IMR-90 (cell line): ENCODE measurements around the gene SLC4A1AP. TPM values are rescaled to one million over a fixed set of nuclear protein-coding genes. Genes with fewer than 3 reads are reported as not detected.

Source experiments
- ATAC-seq: fragments of 200-7000 bp; cut with Tn5 transposase; 2 replicates; pipeline ENCODE4 v1.9.1; 2020; ENCODE audit warnings: low read depth, mild to moderate bottlenecking, moderate library complexity
- BruUV-seq: library from RNA; stranded (reverse); fragments of 400-500 nt; replicated peaks from 2 replicates; lab custom pipeline; 2021; lab: Mats Ljungman, UMichigan
- CTCF ChIA-PET: fragments of 300-600 bp; formaldehyde crosslinking; extraction: SDS; loops from one replicate; lab custom pipeline; 2021; ENCODE audit warnings: antibody characterized with exemption; lab: Yijun Ruan, JAX
- POLR2A ChIA-PET: fragments of 300-600 bp; sonication (Branson Sonifier 250); formaldehyde crosslinking; loops from one replicate; lab custom pipeline; 2022; ENCODE audit warnings: antibody characterized with exemption; ENCODE audit not compliant: unreplicated experiment; lab: Charles Lee
- DNase-seq: peaks from one replicate; pipeline ENCODE4 v3.0.0; 2013
- H2AFZ ChIP-seq: replicated peaks from 2 replicates; pipeline ENCODE3; 2013; ENCODE audit warnings: low read length, mild to moderate bottlenecking; ENCODE audit not compliant: poor library complexity
- H2AK5ac ChIP-seq: 2 replicates; pipeline ENCODE4 v1.6.1; 2013; ENCODE audit warnings: low read depth, low read length, inconsistent platforms
- H2AK9ac ChIP-seq: replicated peaks from 2 replicates; pipeline ENCODE3; 2013; ENCODE audit warnings: mild to moderate bottlenecking, low read depth, low read length, moderate library complexity; ENCODE audit not compliant: poor library complexity
- H2BK120ac ChIP-seq: 2 replicates; pipeline ENCODE4 v1.6.1; 2013; ENCODE audit warnings: low read depth, low read length, inconsistent platforms
- H2BK15ac ChIP-seq: 3 replicates; pipeline ENCODE4 v1.6.1; 2013; ENCODE audit warnings: low read depth, low read length, inconsistent platforms
- H2BK20ac ChIP-seq: 2 replicates; pipeline ENCODE4 v1.6.1; 2013; ENCODE audit warnings: low read depth, mild to moderate bottlenecking, inconsistent platforms, low read length, moderate library complexity
- H2BK5ac ChIP-seq: 2 replicates; pipeline ENCODE4 v1.6.1; 2013; ENCODE audit warnings: mild to moderate bottlenecking, low read depth, low read length, inconsistent platforms; ENCODE audit not compliant: poor library complexity, severe bottlenecking
- H3K14ac ChIP-seq: replicated peaks from 2 replicates; pipeline ENCODE4 v1.6.1; 2013; ENCODE audit warnings: low read depth, low read length, inconsistent platforms
- H3K18ac ChIP-seq: 2 replicates; pipeline ENCODE4 v1.6.1; 2013; ENCODE audit warnings: low read depth, low read length, control low read depth
- H3K23ac ChIP-seq: 2 replicates; pipeline ENCODE4 v1.6.1; 2013; ENCODE audit warnings: low read depth, low read length, inconsistent platforms
- H3K27ac ChIP-seq: 2 replicates; pipeline ENCODE4 v1.5.1; 2013; ENCODE audit warnings: mild to moderate bottlenecking, control low read depth, low read length; ENCODE audit not compliant: insufficient read depth
- H3K27me3 ChIP-seq: 2 replicates; pipeline ENCODE4 v1.6.1; 2013; ENCODE audit warnings: low read length; ENCODE audit not compliant: control insufficient read depth, insufficient read depth
- H3K36me3 ChIP-seq: 2 replicates; pipeline ENCODE4 v1.6.1; 2013; ENCODE audit warnings: low read length, mixed read lengths; ENCODE audit not compliant: control insufficient read depth, insufficient read depth
- H3K4ac ChIP-seq: 2 replicates; pipeline ENCODE4 v1.6.1; 2013; ENCODE audit warnings: low read depth, low read length, inconsistent platforms
- H3K4me1 ChIP-seq: 2 replicates; pipeline ENCODE4 v1.6.1; 2013; ENCODE audit warnings: low read length, mixed read lengths; ENCODE audit not compliant: control insufficient read depth, insufficient read depth
- H3K4me2 ChIP-seq: 2 replicates; pipeline ENCODE4 v1.6.1; 2013; ENCODE audit warnings: low read depth, mild to moderate bottlenecking, control low read depth, low read length, moderate library complexity
- H3K4me3 ChIP-seq: 2 replicates; pipeline ENCODE4 v1.5.1; 2013; ENCODE audit warnings: low read depth, mild to moderate bottlenecking, control low read depth, low read length, moderate library complexity; ENCODE audit not compliant: insufficient read depth
- H3K56ac ChIP-seq: 2 replicates; pipeline ENCODE4 v1.6.1; 2013; ENCODE audit warnings: low read length, inconsistent platforms; ENCODE audit not compliant: insufficient read depth; ENCODE audit errors: extremely low read depth
- H3K79me1 ChIP-seq, 2 experiments: 2 replicates each; pipeline ENCODE4 v1.6.1; 2013; ENCODE audit warnings: low read length in 2 of 2, inconsistent platforms in 1 of 2, low read depth in 1 of 2
- H3K9ac ChIP-seq: 2 replicates; pipeline ENCODE4 v1.6.1; 2013; ENCODE audit warnings: low read depth, low read length, control low read depth
- H3K9me1 ChIP-seq: 2 replicates; pipeline ENCODE4 v1.6.1; 2013; ENCODE audit warnings: low read length, inconsistent platforms; ENCODE audit not compliant: insufficient read depth
- H3K9me3 ChIP-seq: 2 replicates; pipeline ENCODE4 v1.6.1; 2013; ENCODE audit warnings: low read length; ENCODE audit not compliant: control insufficient read depth, insufficient read depth
- H4K20me1 ChIP-seq: 2 replicates; pipeline ENCODE4 v1.6.1; 2013; ENCODE audit warnings: low read length, inconsistent platforms; ENCODE audit not compliant: insufficient read depth
- H4K5ac ChIP-seq: 2 replicates; pipeline ENCODE4 v1.6.1; 2013; ENCODE audit warnings: mild to moderate bottlenecking, low read depth, low read length, control low read depth
- H4K8ac ChIP-seq, 2 experiments: 2 replicates each; pipeline ENCODE4 v1.6.1; 2013; ENCODE audit warnings: low read depth in 2 of 2, low read length in 2 of 2, control low read depth in 1 of 2, inconsistent platforms in 1 of 2
- H4K91ac ChIP-seq: 2 replicates; pipeline ENCODE4 v1.6.1; 2013; ENCODE audit warnings: low read depth, low read length, inconsistent platforms; ENCODE audit not compliant: insufficient read depth
- MXI1 ChIP-seq: IDR thresholded peaks from 2 replicates; pipeline ENCODE4 v1.6.1; 2012; ENCODE audit warnings: low read depth, mild to moderate bottlenecking, low read length, moderate library complexity, borderline replicate concordance
- WGBS, 2 experiments: methylation state at CpG; one replicate each; pipeline versions ENCODE4 v1.1.5 to v1.1.7; 2013; ENCODE audit warnings: missing lambda C conversion rate in 2 of 2; ENCODE audit not compliant: insufficient read length in 1 of 2; ENCODE audit errors: extremely low coverage in 2 of 2; 5-methylcytosine and 5-hydroxymethylcytosine counted together
- dilution Hi-C: fragments of 300-500 bp; cut with HindIII; formaldehyde crosslinking; loops from one replicate; pipeline ENCODE4 v1.14.3; 2018; ENCODE audit warnings: low sequenced_read_pairs; ENCODE audit not compliant: unreplicated experiment
- in situ Hi-C: fragments of 300-500 bp; cut with MboI; formaldehyde crosslinking; loops from 3 replicates; pipeline ENCODE4 v1.14.3; 2019; ENCODE audit warnings: low sequenced_read_pairs, inconsistent platforms, mixed read lengths
- intact Hi-C: fragments of 100-400 bp; cut with micrococcal nuclease; formaldehyde crosslinking; loops from 2 replicates; pipeline ENCODE4 v1.10.0; 2022
- polyA plus RNA-seq, 3 experiments: library from polyadenylated mRNA; depleted of rRNA; stranded (reverse); fragments of >200 nt; gene quantifications; 2 replicates each; pipeline ENCODE4 v1.2.3, GENCODE V29; 2012; ENCODE audit warnings: low replicate concordance in 1 of 3
- total RNA-seq: library from RNA; depleted of rRNA; stranded (reverse); fragments of >200 nt; gene quantifications from 2 replicates; pipeline ENCODE4 v1.2.3, GENCODE V29; 2012
- TF ChIP-seq, protein P1 (sequence below): fragments of 150-350 bp; IDR thresholded peaks from 2 replicates; pipeline ENCODE4 v1.6.1; 2016; ENCODE audit warnings: low read depth, mild to moderate bottlenecking, low read length, moderate library complexity, borderline replicate concordance

Gene SLC4A1AP
- total and polyA plus RNA-seq, 2 of the 4 experiments (the other 2 are of a cell fraction): 11.7 to 13.6 TPM

DNA sequence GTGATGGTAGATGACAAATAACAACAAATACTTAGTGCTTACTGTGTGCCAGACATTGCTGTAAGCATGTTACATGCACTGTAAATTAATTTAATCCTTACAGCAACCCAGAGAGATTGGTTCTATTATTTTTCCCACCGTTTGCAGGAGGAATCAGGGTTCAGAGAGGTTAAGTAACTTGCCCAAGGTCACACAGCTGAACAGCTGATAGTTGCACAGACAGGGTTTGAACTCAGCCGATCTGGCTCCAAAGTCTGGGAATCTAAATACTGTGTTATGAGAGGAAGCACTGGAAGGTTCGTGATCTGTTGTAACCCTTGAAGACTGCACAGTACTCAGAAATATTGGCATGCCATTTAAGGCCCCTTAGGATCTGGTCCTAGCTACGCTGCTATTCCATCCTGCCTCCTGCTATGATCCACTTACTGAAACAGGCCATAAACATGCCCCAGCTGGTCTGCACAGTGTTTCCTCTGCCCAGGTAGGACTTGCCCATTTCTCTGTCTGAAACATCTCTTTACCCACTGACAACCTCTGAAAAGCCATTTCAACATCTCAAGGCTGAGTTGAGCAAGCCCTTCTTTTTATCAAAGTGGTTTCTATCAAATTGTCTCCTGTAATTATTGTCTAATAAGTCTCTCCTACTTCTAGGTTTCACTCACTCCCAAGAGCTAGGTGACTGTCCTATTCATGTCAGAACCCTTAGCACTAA is 67.4 kb downstream of the SLC4A1AP start:
- H2AK5ac ChIP-seq: no peak overlapping the region
- no peak overlapping the region for H2AK9ac ChIP-seq
- DNase-seq (no peak), ATAC-seq (no peak)
- no peak overlapping the region for H3K27ac ChIP-seq
- in situ Hi-C loops: no loop called here
- no peak overlapping the region for H2BK120ac ChIP-seq
- BruUV-seq: no TSS peak
- no peak overlapping the region for H2BK15ac ChIP-seq
- CTCF ChIA-PET: no interaction called here
- H3K23ac ChIP-seq: no peak overlapping the region
- no peaks in the 10 kb centered on the region for H3K9me3 ChIP-seq
- H3K9ac ChIP-seq: no peak overlapping the region
- H4K91ac ChIP-seq: no peak overlapping the region
- H4K20me1 ChIP-seq: no peaks in the 10 kb centered on the region
- H3K4me1 ChIP-seq: peaks cover 9% of the 10 kb centered on the region
- no peak overlapping the region for H3K4ac ChIP-seq
- no peak overlapping the region for H2BK5ac ChIP-seq
- no peak for TF ChIP-seq MXI1
- TF ChIP-seq, protein P1, sequence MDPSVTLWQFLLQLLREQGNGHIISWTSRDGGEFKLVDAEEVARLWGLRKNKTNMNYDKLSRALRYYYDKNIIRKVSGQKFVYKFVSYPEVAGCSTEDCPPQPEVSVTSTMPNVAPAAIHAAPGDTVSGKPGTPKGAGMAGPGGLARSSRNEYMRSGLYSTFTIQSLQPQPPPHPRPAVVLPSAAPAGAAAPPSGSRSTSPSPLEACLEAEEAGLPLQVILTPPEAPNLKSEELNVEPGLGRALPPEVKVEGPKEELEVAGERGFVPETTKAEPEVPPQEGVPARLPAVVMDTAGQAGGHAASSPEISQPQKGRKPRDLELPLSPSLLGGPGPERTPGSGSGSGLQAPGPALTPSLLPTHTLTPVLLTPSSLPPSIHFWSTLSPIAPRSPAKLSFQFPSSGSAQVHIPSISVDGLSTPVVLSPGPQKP: no peak
- H3K79me1 ChIP-seq: no peaks in the 10 kb centered on the region
- intact Hi-C loops: no loop called here
- H3K56ac ChIP-seq: no peak overlapping the region
- H3K4me2 ChIP-seq: no peak overlapping the region
- no peak overlapping the region for H3K4me3 ChIP-seq
- no peaks in the 10 kb centered on the region for H3K36me3 ChIP-seq
- peaks cover 4% of the 10 kb centered on the region for H3K9me1 ChIP-seq
- no peaks in the 10 kb centered on the region for H3K27me3 ChIP-seq
- no peak overlapping the region for H2BK20ac ChIP-seq
- H4K5ac ChIP-seq: no peak overlapping the region
- H3K18ac ChIP-seq: no peak overlapping the region
- no peak overlapping the region for H3K14ac ChIP-seq
- POLR2A ChIA-PET: interaction anchor here (0.6 kb wide), 1 partner anchor 163 kb away, joined by 5 read pairs; no protein-coding TSS in a partner anchor
- H2AFZ ChIP-seq: no peak overlapping the region
- 88% methylated on average over 2 of the region's 4 CpGs; no CpG with 5 or more reads in 1 of the 2 experiments for WGBS, 2 experiments
- no peak overlapping the region for H4K8ac ChIP-seq
- dilution Hi-C loops: no loop called here
